Natural killer cell (primary cell): Measurements from ENCODE around the gene LPIN1. TPM values are rescaled to one million over a fixed set of nuclear protein-coding genes. Genes with fewer than 3 reads are reported as not detected.

ENCODE experiments used
- total RNA-seq, 4 donors: library from RNA; stranded (reverse); fragments of 120-200 nt in 1 of 4; gene quantifications; one replicate each; pipeline versions ENCODE4 v1.2.3 to v1.2.4, GENCODE V29; 2013 to 2022

LPIN1 gene
- total RNA-seq, 3 donors from 2014 or later (not counting 1 experiment from before 2014, with no cell fraction given) = 95.0 to 122 (median 118) TPM

Other genes starting within 250 kb of the LPIN1 start
- 1 to 10 TPM in 2 of 3 donors, under 1 TPM in 1; 0.85 to 2.5 (median 2.4) TPM for gene GREB1, start 212.6 kb upstream of the LPIN1 start, total RNA-seq
- not detected for gene NTSR2, start 76.4 kb upstream of the LPIN1 start, total RNA-seq